H9 (cell line): Measurements from ENCODE around the gene FGF12. TPM values are rescaled to one million over a fixed set of nuclear protein-coding genes. Genes with fewer than 3 reads are reported as not detected.

Experiments used
- DNase-seq: peaks from one replicate; pipeline ENCODE4 v3.0.0-alpha.2; 2017
- H2AFZ ChIP-seq: one replicate; pipeline ENCODE4 v1.6.1; 2013; ENCODE audit warnings: mild to moderate bottlenecking, low read length, control low read depth, moderate library complexity
- H2AK5ac ChIP-seq: 2 replicates; pipeline ENCODE4 v1.6.1; 2013; ENCODE audit warnings: low read length, control low read depth, mixed read lengths; ENCODE audit not compliant: insufficient read length
- H2BK120ac ChIP-seq: one replicate; pipeline ENCODE4 v1.6.1; 2013; ENCODE audit warnings: low read depth, mild to moderate bottlenecking, low read length, control low read depth, inconsistent platforms; ENCODE audit not compliant: poor library complexity, severe bottlenecking
- H2BK12ac ChIP-seq: 2 replicates; pipeline ENCODE4 v1.6.1; 2013; ENCODE audit warnings: low read length, control low read depth, mixed read lengths, low read depth; ENCODE audit not compliant: insufficient read length
- H2BK15ac ChIP-seq: 2 replicates; pipeline ENCODE4 v1.6.1; 2013; ENCODE audit warnings: low read depth, low read length, control low read depth
- H2BK20ac ChIP-seq: one replicate; pipeline ENCODE4 v1.6.1; 2013; ENCODE audit warnings: low read depth, mild to moderate bottlenecking, low read length, control low read depth, inconsistent platforms; ENCODE audit not compliant: poor library complexity, severe bottlenecking
- H2BK5ac ChIP-seq: 2 replicates; pipeline ENCODE4 v1.6.1; 2013; ENCODE audit warnings: low read length, control low read depth, mixed read lengths; ENCODE audit not compliant: insufficient read length
- H3K14ac ChIP-seq: 2 replicates; pipeline ENCODE4 v1.6.1; 2013; ENCODE audit warnings: low read length, control low read depth; ENCODE audit not compliant: insufficient read depth
- H3K18ac ChIP-seq: 2 replicates; pipeline ENCODE4 v1.6.1; 2013; ENCODE audit warnings: low read depth, mild to moderate bottlenecking, mixed read lengths, low read length, control low read depth; ENCODE audit not compliant: insufficient read length
- H3K23ac ChIP-seq: 2 replicates; pipeline ENCODE4 v1.6.1; 2013; ENCODE audit warnings: low read length, control low read depth, mixed read lengths, low read depth; ENCODE audit not compliant: insufficient read length
- H3K23me2 ChIP-seq: 2 replicates; pipeline ENCODE4 v1.6.1; 2013; ENCODE audit warnings: low read depth, mild to moderate bottlenecking, mixed read lengths, low read length, control low read depth; ENCODE audit not compliant: insufficient read length, poor library complexity, severe bottlenecking
- H3K27ac ChIP-seq: 2 replicates; pipeline ENCODE4 v1.5.1; 2013; ENCODE audit warnings: low read length, control low read depth, mixed read lengths, low read depth; ENCODE audit not compliant: insufficient read length
- H3K27me3 ChIP-seq: 2 replicates; pipeline ENCODE4 v1.6.1; 2013; ENCODE audit warnings: low read length, control low read depth, inconsistent platforms; ENCODE audit not compliant: insufficient read depth
- H3K4ac ChIP-seq: 2 replicates; pipeline ENCODE4 v1.6.1; 2013; ENCODE audit warnings: low read depth, mild to moderate bottlenecking, control low read depth, inconsistent platforms, low read length, moderate library complexity
- H3K4me1 ChIP-seq: 2 replicates; pipeline ENCODE4 v1.6.1; 2013; ENCODE audit warnings: low read length, control low read depth, inconsistent platforms; ENCODE audit not compliant: insufficient read depth
- H3K4me2 ChIP-seq: 2 replicates; pipeline ENCODE4 v1.6.1; 2013; ENCODE audit warnings: low read length, control low read depth, mixed read lengths; ENCODE audit not compliant: insufficient read length, insufficient read depth
- H3K56ac ChIP-seq: 2 replicates; pipeline ENCODE4 v1.6.1; 2013; ENCODE audit warnings: low read depth, mild to moderate bottlenecking, mixed read lengths, low read length, control low read depth; ENCODE audit not compliant: insufficient read length
- H3K79me1 ChIP-seq: 2 replicates; pipeline ENCODE4 v1.6.1; 2013; ENCODE audit warnings: low read depth, mild to moderate bottlenecking, moderate library complexity, low read length, control low read depth, inconsistent platforms; ENCODE audit not compliant: insufficient read depth, poor library complexity, severe bottlenecking
- H3K79me2 ChIP-seq: 2 replicates; pipeline ENCODE4 v1.6.1; 2013; ENCODE audit warnings: low read length, control low read depth, inconsistent platforms; ENCODE audit not compliant: insufficient read depth
- H3K9ac ChIP-seq: 2 replicates; pipeline ENCODE4 v1.6.1; 2013; ENCODE audit warnings: low read length, control low read depth, mixed read lengths; ENCODE audit not compliant: insufficient read length; ENCODE audit errors: extremely low read depth
- H3K9me3 ChIP-seq: one replicate; pipeline ENCODE4 v1.6.1; 2013; ENCODE audit warnings: low read depth, low read length, inconsistent platforms; ENCODE audit not compliant: control insufficient read depth
- H3T11ph ChIP-seq: one replicate; pipeline ENCODE4 v1.6.1; 2013; ENCODE audit warnings: mild to moderate bottlenecking, low read length, control low read depth, inconsistent platforms
- H4K20me1 ChIP-seq: one replicate; pipeline ENCODE4 v1.6.1; 2013; ENCODE audit not compliant: control insufficient read depth, insufficient read length, insufficient read depth
- H4K5ac ChIP-seq: 2 replicates; pipeline ENCODE4 v1.6.1; 2013; ENCODE audit warnings: low read depth, mild to moderate bottlenecking, mixed read lengths, low read length, control low read depth; ENCODE audit not compliant: insufficient read length
- H4K8ac ChIP-seq: replicated peaks from 2 replicates; pipeline ENCODE4 v1.6.1; 2013; ENCODE audit warnings: low read length, control low read depth, mixed read lengths, low read depth; ENCODE audit not compliant: insufficient read length
- H4K91ac ChIP-seq: 2 replicates; pipeline ENCODE4 v1.6.1; 2013; ENCODE audit warnings: low read depth, mild to moderate bottlenecking, moderate library complexity, mixed read lengths, low read length, control low read depth; ENCODE audit not compliant: insufficient read length
- H3K27ac Mint-ChIP-seq, 3 experiments: 2 replicates in 2 of 3; 3 replicates in 1 of 3; pipeline ENCODE4 v1.8.0; 2020 to 2021; ENCODE audit warnings: mixed read lengths in 3 of 3, mild to moderate bottlenecking in 1 of 3, moderate library complexity in 1 of 3
- H3K27me3 Mint-ChIP-seq: 2 replicates; pipeline ENCODE4 v1.8.0; 2021; ENCODE audit warnings: low read depth, mild to moderate bottlenecking, moderate library complexity, mixed read lengths
- H3K36me3 Mint-ChIP-seq, 3 experiments: 2 replicates in 2 of 3; 3 replicates in 1 of 3; pipeline ENCODE4 v1.8.0; 2020 to 2021; ENCODE audit warnings: low read depth in 3 of 3, mixed read lengths in 3 of 3; ENCODE audit not compliant: insufficient read depth in 1 of 3
- H3K4me1 Mint-ChIP-seq, 2 experiments: 2 replicates each; pipeline ENCODE4 v1.8.0; 2020; ENCODE audit warnings: mixed read lengths in 2 of 2
- H3K4me3 Mint-ChIP-seq, 2 experiments: 2 replicates in 1 of 2; 3 replicates in 1 of 2; pipeline ENCODE4 v1.8.0; 2020 to 2021; ENCODE audit warnings: mild to moderate bottlenecking in 2 of 2, mixed read lengths in 2 of 2, moderate library complexity in 1 of 2
- H3K9me3 Mint-ChIP-seq, 2 experiments: 2 replicates in 1 of 2; 3 replicates in 1 of 2; pipeline ENCODE4 v1.8.0; 2020; ENCODE audit warnings: mild to moderate bottlenecking in 2 of 2, mixed read lengths in 2 of 2, moderate library complexity in 1 of 2
- CTCF ChIP-seq: fragments of 200-600 bp; sonication (generic); conservative IDR thresholded peaks from 3 replicates; pipeline ENCODE4 v1.8.0; 2021; ENCODE audit warnings: antibody characterized with exemption, mild to moderate bottlenecking
- WGBS: extraction: QIAGEN DNeasy Blood & Tissue Kit; methylation state at CpG from one replicate; pipeline ENCODE4 v1.1.7; 2013; ENCODE audit warnings: missing lambda C conversion rate, low lambda C conversion rate, mixed read lengths; ENCODE audit not compliant: insufficient read length; ENCODE audit errors: extremely low coverage; 5-methylcytosine and 5-hydroxymethylcytosine counted together
- total RNA-seq: library from RNA; stranded (reverse); gene quantifications from 2 replicates; pipeline ENCODE4 v1.2.1, GENCODE V29; 2021

FGF12 gene
- total RNA-seq, 1 experiment from 2014 or later = 5.6 TPM

- Histone ChIP-seq H3K14ac (no peak overlapping the region), H4K91ac (no peak overlapping the region), H3K79me1 (no peaks in the 10 kb centered on the region), H3K9ac (no peak overlapping the region), H4K20me1 (no peaks in the 10 kb centered on the region), H3K18ac (no peak overlapping the region), H3K79me2 (no peaks in the 10 kb centered on the region), H2AFZ (no peak overlapping the region), H2AK5ac (no peak overlapping the region), H3K56ac (no peak overlapping the region), H2BK15ac (no peak overlapping the region), H3K27me3 (no peaks in the 10 kb centered on the region), H3K4me1 (no peaks in the 10 kb centered on the region), H3T11ph (no peak overlapping the region), H2BK12ac (no peak overlapping the region), H3K23ac (no peak overlapping the region), H3K4me2 (no peak overlapping the region), H4K5ac (no peak overlapping the region), H2BK5ac (no peak overlapping the region), H3K27ac (no peak overlapping the region), H3K23me2 (no peaks in the 10 kb centered on the region), H2BK20ac (no peak overlapping the region), H2BK120ac (no peak overlapping the region), H3K4ac (no peak overlapping the region), H3K9me3 (no peaks in the 10 kb centered on the region), H4K8ac (no peak overlapping the region)
- H3K36me3 Mint-ChIP-seq = no peaks in the 10 kb centered on the region
- no peaks in the 10 kb centered on the region for H3K9me3 Mint-ChIP-seq
- WGBS = no CpG with 5 or more reads among the region's 2 CpGs
- no peak for DNase-seq
- no peak overlapping the region for H3K4me3 Mint-ChIP-seq
- no peaks in the 10 kb centered on the region for H3K27me3 Mint-ChIP-seq
- peaks cover 2% of the 10 kb centered on the region in 2 experiments; a peak in 2 of 4 replicates for H3K4me1 Mint-ChIP-seq
- TF ChIP-seq CTCF = no peak
- no peak overlapping the region for H3K27ac Mint-ChIP-seq
These were observed 87.4 kb downstream of the FGF12 start for GRCh38 chr3:192639987-192640386.
